Measurements from ENCODE around the gene ARL4C.

The ARL4C gene

GRCh38 chr2:234454433-234454832, 42.4 kb downstream of the ARL4C start:
- POLR2A ChIA-PET (ENCODE audit: low non-redundant PET) = interaction anchor here (0.6 kb wide), 1 partner anchor 35 kb away, joined by 6 read pairs; no protein-coding TSS in a partner anchor
- CTCF ChIA-PET = no interaction called here
- H3K27ac ChIP-seq = no peak overlapping the region

DNA sequence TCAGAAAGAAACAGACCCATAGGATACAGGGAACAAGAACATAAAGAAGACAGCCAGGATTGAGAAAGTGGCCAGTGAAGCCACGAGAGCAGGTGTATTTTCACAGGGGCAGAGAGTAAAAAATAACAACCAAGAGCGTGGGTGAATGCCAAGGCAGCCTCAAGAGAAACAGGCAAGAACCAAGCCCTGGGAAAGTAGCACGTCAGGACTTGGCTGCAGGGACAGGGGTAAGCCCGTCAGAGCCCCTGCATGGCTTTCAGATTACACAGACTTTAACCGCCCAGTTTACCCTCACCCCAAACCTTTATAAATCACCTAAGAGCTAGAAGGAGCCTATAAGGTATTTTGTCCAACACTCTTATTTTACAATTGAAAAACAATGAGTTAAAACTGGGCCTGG, 43.7 kb downstream of the ARL4C start:
- no peak for TF ChIP-seq CTCF (conservative IDR thresholded peaks at IDR 0.05; ENCODE audit: low read depth)
- H3K27ac ChIP-seq = no peak overlapping the region
- CTCF ChIA-PET = no interaction called here
- POLR2A ChIA-PET (ENCODE audit: low non-redundant PET) = no interaction called here
- no peak for DNase-seq (ENCODE audit: low spot score)

More at GRCh38 chr2:234454433-234454832, 42.4 kb downstream of the ARL4C start:
- no peak for DNase-seq (ENCODE audit: low spot score)
- TF ChIP-seq CTCF (conservative IDR thresholded peaks at IDR 0.05; ENCODE audit: low read depth) = no peak

DNA sequence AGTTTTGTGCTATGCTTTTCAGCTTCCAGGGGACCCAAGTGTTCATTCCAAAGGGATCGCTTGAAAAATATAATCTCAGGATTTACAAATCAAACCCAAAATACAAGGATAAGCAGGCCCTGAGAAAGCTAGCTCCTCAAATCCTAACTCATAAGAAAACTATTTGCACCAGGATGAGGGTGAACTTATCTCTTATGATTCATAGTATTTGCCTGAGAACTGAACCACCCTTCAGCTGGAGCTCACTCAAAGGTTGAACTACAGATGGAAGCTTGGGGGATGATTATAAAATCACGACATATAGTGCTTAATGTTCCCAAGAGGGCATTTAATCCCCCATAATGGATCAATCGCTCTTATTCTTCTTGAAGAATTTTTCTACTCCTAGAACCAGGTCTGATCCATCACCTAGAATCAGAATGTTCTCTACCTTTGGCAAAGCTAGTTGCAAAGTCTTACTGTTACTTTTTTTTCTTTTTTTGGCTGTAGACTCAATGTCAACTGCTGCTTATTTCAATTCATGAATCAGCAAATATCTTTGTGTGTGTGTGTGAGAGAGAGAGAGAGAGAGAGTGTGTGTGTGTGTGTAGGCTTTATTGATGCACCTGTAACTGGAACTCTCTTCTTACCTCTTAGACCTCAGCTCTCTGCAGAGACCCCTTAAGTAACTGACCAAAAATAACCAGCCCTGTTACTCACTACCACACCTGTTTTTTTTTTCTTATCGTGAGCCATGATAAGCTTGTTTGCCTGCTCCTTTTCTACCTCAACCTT, 44.8 kb downstream of the ARL4C start:
- ChIA-PET POLR2A (ENCODE audit: low non-redundant PET) (no interaction called here), CTCF (interaction anchor here (0.6 kb wide), 1 partner anchor 553 kb away, joined by 4 read pairs; no protein-coding TSS in a partner anchor)
- peak; percentile 61 for DNase-seq (ENCODE audit: low spot score)
- H3K27ac ChIP-seq = no peak overlapping the region
- no peak for TF ChIP-seq CTCF (conservative IDR thresholded peaks at IDR 0.05; ENCODE audit: low read depth)

DNA sequence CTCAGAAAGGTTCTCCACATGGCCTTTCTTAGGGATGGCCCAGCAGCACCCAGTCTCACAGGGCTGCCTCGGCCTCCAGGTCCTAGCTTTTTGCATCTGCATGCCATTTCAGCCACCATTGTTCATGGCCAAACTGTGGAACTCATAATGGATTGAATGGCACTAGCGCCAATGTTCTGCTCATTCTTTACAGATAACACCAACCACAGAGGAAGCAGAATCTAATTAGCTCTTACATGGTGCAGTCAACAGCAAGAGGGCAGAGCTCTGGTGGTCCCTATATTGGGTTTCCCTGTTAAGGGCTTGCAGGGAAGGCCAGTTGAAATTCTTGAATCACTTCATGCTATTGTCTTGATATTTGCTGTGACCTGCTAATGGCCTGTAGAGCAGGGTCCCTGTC, 45.6 kb downstream of the ARL4C start:
- POLR2A ChIA-PET (ENCODE audit: low non-redundant PET) = no interaction called here
- TF ChIP-seq CTCF (conservative IDR thresholded peaks at IDR 0.05; ENCODE audit: low read depth) = no peak
- H3K27ac ChIP-seq = no peak overlapping the region
- CTCF ChIA-PET = no interaction called here
- no peak for DNase-seq (ENCODE audit: low spot score)

- no peak overlapping the region for H3K27ac ChIP-seq
- ChIA-PET CTCF (no interaction called here), POLR2A (ENCODE audit: low non-redundant PET) (no interaction called here)
- no peak for DNase-seq (ENCODE audit: low spot score)
- no peak for TF ChIP-seq CTCF (conservative IDR thresholded peaks at IDR 0.05; ENCODE audit: low read depth)
These were observed 46.3 kb downstream of the ARL4C start for GRCh38 chr2:234450431-234451124.

GRCh38 chr2:234448506-234449184, 48.2 kb downstream of the ARL4C start:
- no peak for TF ChIP-seq CTCF (conservative IDR thresholded peaks at IDR 0.05; ENCODE audit: low read depth)
- ChIA-PET POLR2A (ENCODE audit: low non-redundant PET) (no interaction called here), CTCF (interaction anchor here (0.6 kb wide), 1 partner anchor 52 kb away, joined by 8 read pairs; no protein-coding TSS in a partner anchor)
- DNase-seq (ENCODE audit: low spot score) = no peak
- H3K27ac ChIP-seq = no peak overlapping the region

Measured in RWPE1 (cell line).